Activated effector memory CD4-positive, alpha-beta T cell treated with anti-CD3 and anti-CD28 coated beads, Interleukin-2, amount 50 U/mL, for 16 hours (primary cell): Measurements from ENCODE around the gene TNNC1.

ENCODE experiments used
- DNase-seq: peaks from one replicate; pipeline ENCODE4 v3.0.0-alpha.2; 2020

Gene TNNC1

GRCh38 chr3:52453496-52454249 lies at the start of gene TNNC1:
Gene TNNC1 (minus strand): TSS chr3:52454041. CDS start chr3:52454015, 26 bp downstream.
- no peak for DNase-seq

GRCh38 chr3:52502808-52503350 lies 49.0 kb upstream of the TNNC1 start:
- DNase-seq: no peak

- DNase-seq: no peak
These were observed 48.2 kb upstream of the TNNC1 start for GRCh38 chr3:52502001-52502400.

DNA sequence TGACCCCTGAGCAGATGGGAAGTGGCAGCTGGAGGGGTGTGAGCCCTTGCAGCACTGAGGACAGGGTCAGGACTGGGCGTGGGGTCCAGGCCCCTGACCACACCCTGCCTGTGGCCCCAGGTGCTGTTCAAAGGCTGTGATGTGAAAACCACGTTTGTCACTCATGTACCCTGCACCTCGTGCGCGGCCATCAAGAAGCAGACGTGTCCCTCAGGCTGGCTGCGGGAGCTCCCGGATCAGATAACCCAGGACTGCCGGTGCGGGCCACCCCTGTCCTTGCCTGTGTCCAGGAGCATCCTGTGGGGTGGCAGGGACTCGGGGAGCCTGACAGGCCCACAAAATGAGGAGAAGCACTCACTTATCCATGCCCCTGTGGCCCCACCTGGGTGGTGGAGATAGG lies 47.2 kb upstream of the TNNC1 start:
- DNase-seq: no peak

- DNase-seq: no peak
These were observed 44.6 kb upstream of the TNNC1 start for GRCh38 chr3:52498137-52499054.

- DNase-seq: no peak
These were observed 42.1 kb upstream of the TNNC1 start for GRCh38 chr3:52495777-52496602.

GRCh38 chr3:52494886-52495495 lies 41.1 kb upstream of the TNNC1 start, which contains the start of gene STAB1:
Gene STAB1 (plus strand): TSS chr3:52495338. CDS start chr3:52495414, 76 bp downstream.
- DNase-seq: no peak

DNA sequence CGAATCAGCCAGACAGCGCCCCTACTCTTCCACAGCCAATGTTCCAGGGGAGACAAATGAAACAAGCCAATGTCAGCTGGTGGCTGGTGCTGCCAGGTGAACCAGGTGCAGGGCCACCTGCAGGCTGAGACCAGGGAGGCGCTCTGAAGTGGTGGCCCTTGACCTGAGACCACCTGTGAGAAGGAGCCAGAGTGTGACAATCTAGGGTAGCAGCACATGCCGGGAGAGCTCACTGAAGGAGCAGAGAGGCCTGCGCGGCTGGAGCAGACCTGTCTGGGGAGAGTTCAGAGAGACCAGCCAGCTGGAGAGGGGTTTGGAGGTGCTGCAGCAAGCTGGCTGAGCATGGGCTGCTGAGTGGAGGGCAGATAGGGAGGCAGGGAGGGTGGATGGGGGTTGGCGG lies 40.6 kb upstream of the TNNC1 start:
- DNase-seq: no peak

DNA sequence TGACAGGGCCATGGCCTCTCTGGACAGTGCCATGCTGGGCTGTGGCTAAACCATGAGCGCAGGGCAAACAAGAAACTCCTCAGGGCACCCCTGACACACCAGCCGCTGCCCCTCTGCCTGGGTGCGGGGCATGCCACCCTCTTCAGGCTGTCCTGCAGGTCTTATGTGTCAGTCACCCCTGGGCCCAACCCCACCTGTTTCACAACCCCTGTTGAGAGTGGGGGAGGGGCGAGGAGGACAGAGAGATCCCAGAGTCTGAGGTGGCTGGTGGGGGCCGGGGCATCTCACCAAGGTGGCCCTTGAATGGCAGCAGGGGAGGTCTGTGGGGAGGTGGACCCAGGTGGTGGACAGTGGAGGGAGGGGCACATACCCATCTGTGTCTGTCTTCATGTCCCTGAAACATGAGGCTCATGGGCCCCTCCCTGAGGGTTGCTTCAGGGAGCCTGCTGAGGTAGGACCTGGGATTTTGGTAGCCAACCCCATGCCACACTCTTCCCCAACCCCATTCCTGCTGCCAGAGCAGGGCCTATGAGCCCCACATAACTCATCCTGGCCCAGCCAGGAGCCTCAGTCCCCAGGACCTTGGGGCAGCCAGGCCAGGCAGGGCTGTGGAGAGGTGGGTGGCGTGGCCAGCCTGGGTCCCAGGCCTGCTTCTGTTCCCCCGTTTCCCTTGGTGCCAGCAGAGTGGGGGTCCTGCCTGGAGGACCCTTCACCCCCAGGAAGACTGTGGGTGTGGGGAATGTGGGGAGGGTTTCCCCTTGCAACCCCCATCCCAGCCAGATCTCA lies 39.6 kb upstream of the TNNC1 start:
- no peak for DNase-seq

DNA sequence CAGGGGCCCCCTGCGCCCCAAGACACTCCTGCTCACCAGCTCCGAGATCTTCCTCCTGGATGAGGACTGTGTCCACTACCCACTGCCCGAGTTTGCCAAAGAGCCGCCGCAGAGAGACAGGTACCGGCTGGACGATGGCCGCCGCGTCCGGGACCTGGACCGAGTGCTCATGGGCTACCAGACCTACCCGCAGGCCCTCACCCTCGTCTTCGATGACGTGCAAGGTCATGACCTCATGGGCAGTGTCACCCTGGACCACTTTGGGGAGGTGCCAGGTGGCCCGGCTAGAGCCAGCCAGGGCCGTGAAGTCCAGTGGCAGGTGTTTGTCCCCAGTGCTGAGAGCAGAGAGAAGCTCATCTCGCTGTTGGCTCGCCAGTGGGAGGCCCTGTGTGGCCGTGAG lies 38.2 kb upstream of the TNNC1 start:
- no peak for DNase-seq

GRCh38 chr3:52490939-52491526 lies 37.2 kb upstream of the TNNC1 start:
- DNase-seq: no peak

GRCh38 chr3:52490035-52490938 lies 36.4 kb upstream of the TNNC1 start:
- no peak for DNase-seq

GRCh38 chr3:52489453-52489852 lies 35.6 kb upstream of the TNNC1 start:
- DNase-seq: no peak

DNA sequence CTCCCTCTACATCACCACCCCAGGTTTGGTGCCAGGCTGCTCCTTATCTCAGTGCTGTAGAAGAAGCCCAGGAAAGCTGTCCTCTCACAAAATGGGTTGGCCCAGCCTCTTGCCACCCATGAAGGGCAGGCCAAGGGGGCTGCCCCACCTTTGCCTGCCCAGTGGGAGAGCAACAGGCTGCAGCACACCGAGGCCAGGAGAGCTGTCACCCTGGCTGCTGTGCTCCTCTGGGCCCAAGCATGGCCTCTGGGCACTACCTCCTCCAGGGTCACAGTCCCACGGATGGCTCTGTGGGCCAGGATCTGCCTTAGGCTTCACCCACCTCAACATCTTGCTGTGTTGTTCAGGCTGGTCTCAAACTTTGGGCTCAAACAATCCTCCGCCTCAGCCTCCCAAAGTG lies 34.9 kb upstream of the TNNC1 start:
- no peak for DNase-seq

DNA sequence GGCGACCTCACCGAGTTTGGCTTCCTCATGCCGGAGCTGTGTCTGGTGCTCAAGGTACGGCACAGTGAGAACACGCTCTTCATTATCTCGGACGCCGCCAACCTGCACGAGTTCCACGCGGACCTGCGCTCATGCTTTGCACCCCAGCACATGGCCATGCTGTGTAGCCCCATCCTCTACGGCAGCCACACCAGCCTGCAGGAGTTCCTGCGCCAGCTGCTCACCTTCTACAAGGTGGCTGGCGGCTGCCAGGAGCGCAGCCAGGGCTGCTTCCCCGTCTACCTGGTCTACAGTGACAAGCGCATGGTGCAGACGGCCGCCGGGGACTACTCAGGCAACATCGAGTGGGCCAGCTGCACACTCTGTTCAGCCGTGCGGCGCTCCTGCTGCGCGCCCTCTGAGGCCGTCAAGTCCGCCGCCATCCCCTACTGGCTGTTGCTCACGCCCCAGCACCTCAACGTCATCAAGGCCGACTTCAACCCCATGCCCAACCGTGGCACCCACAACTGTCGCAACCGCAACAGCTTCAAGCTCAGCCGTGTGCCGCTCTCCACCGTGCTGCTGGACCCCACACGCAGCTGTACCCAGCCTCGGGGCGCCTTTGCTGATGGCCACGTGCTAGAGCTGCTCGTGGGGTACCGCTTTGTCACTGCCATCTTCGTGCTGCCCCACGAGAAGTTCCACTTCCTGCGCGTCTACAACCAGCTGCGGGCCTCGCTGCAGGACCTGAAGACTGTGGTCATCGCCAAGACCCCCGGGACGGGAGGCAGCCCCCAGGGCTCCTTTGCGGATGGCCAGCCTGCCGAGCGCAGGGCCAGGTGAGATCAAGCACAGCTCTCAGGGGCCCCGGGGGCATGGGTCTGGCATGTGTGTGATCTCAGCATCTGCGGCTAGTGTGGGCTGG lies 34.2 kb upstream of the TNNC1 start:
- DNase-seq: no peak

GRCh38 chr3:52487050-52487787 lies 33.4 kb upstream of the TNNC1 start:
- no peak for DNase-seq

- no peak for DNase-seq
These were observed 31.0 kb upstream of the TNNC1 start for GRCh38 chr3:52484680-52485461.
